GM06990 (cell line): Measurements from ENCODE around the gene TCF12.

Source experiments
- DNase-seq: peaks from one replicate; pipeline ENCODE4 v3.0.0-alpha.2; 2011; ENCODE audit not compliant: insufficient read length; ENCODE audit errors: extremely low read depth
- H3K27me3 ChIP-seq: replicated peaks from 2 replicates; pipeline ENCODE4 v1.6.0; 2011; ENCODE audit warnings: low read length; ENCODE audit not compliant: control insufficient read depth, insufficient read depth
- H3K36me3 ChIP-seq: 2 replicates; pipeline ENCODE4 v1.5.1; 2011; ENCODE audit warnings: low read length; ENCODE audit not compliant: control insufficient read depth, insufficient read depth
- H3K4me3 ChIP-seq: replicated peaks from 2 replicates; pipeline ENCODE4 v1.5.1; 2011; ENCODE audit warnings: low read depth, mild to moderate bottlenecking, control low read depth, low read length
- CTCF ChIP-seq: IDR thresholded peaks from 2 replicates; pipeline ENCODE4 v1.5.1; 2011; ENCODE audit warnings: low read length, control low read depth, mild to moderate bottlenecking, inconsistent platforms; ENCODE audit not compliant: insufficient read depth, poor library complexity, severe bottlenecking

TCF12 gene

GRCh38 chr15:56890038-56890437, 28.4 kb upstream of the TCF12 start:
- no peak for TF ChIP-seq CTCF
- Histone ChIP-seq H3K36me3 (no peaks in the 10 kb centered on the region), H3K4me3 (no peak overlapping the region), H3K27me3 (no peaks in the 10 kb centered on the region)
- DNase-seq = no peak

GRCh38 chr15:56891852-56892440, 26.5 kb upstream of the TCF12 start:
- no peak overlapping the region for H3K4me3 ChIP-seq
- TF ChIP-seq CTCF = no peak
- no peaks in the 10 kb centered on the region for H3K36me3 ChIP-seq
- no peaks in the 10 kb centered on the region for H3K27me3 ChIP-seq
- no peak for DNase-seq

GRCh38 chr15:56892659-56893363, 25.6 kb upstream of the TCF12 start:
- no peaks in the 10 kb centered on the region for H3K36me3 ChIP-seq
- H3K4me3 ChIP-seq = no peak overlapping the region
- DNase-seq = no peak
- no peaks in the 10 kb centered on the region for H3K27me3 ChIP-seq
- TF ChIP-seq CTCF = no peak

GRCh38 chr15:56893364-56893678, 25.1 kb upstream of the TCF12 start:
- TF ChIP-seq CTCF = no peak
- no peak for DNase-seq
- no peaks in the 10 kb centered on the region for H3K36me3 ChIP-seq

GRCh38 chr15:56894601-56895000, 23.8 kb upstream of the TCF12 start:
- DNase-seq = no peak
- Histone ChIP-seq H3K36me3 (no peaks in the 10 kb centered on the region), H3K4me3 (no peak overlapping the region), H3K27me3 (no peaks in the 10 kb centered on the region)
- TF ChIP-seq CTCF = no peak

More at GRCh38 chr15:56893364-56893678, 25.1 kb upstream of the TCF12 start:
- Histone ChIP-seq H3K27me3 (no peaks in the 10 kb centered on the region), H3K4me3 (no peak overlapping the region)

GRCh38 chr15:56901931-56902330, 16.5 kb upstream of the TCF12 start:
- H3K27me3 ChIP-seq = no peaks in the 10 kb centered on the region
- TF ChIP-seq CTCF = no peak
- no peak for DNase-seq
- H3K36me3 ChIP-seq = no peaks in the 10 kb centered on the region
- H3K4me3 ChIP-seq = no peak overlapping the region
